ENCODE data around the gene ZSWIM9. TPM values are rescaled to one million over a fixed set of nuclear protein-coding genes. Genes with fewer than 3 reads are reported as not detected.
A peak's percentile ranks its signal among the peaks of the same experiment; 100 is the strongest.

Gene ZSWIM9
- total RNA-seq, 1 donor from 2014 or later, result 1.6 TPM

DNA sequence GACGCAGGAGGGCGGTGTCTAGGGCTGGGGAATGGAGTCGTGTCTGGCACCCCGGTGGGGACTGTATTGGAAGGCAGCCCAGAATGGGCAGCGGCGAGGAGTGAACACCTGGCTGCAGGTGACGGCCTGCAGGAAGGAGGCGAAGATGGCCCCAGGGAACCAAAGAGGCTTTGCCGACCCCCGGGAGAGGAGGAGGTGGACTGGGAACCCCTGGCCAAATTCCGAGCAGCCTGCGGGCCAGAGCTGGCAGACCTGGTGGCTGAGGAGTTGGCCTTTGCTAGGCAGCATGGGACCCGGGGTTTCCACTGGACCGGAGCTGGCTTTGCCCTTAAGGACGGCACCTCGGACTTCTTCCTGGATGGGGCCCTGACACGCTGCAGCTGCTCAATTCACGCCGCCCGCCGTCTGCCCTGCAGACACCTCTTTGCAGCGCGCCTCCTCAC is 25.9 kb downstream of the ZSWIM9 start:
- no peak overlapping the region for H3K4me3 ChIP-seq (ENCODE audit: low read depth, low read length)
- H3K36me3 ChIP-seq (ENCODE audit: control insufficient read depth, insufficient read depth, low read length), result no peaks in the 10 kb centered on the region
- H3K27me3 ChIP-seq (ENCODE audit: control insufficient read depth, insufficient read depth, low read length), result no peaks in the 10 kb centered on the region
- TF ChIP-seq, protein P1, sequence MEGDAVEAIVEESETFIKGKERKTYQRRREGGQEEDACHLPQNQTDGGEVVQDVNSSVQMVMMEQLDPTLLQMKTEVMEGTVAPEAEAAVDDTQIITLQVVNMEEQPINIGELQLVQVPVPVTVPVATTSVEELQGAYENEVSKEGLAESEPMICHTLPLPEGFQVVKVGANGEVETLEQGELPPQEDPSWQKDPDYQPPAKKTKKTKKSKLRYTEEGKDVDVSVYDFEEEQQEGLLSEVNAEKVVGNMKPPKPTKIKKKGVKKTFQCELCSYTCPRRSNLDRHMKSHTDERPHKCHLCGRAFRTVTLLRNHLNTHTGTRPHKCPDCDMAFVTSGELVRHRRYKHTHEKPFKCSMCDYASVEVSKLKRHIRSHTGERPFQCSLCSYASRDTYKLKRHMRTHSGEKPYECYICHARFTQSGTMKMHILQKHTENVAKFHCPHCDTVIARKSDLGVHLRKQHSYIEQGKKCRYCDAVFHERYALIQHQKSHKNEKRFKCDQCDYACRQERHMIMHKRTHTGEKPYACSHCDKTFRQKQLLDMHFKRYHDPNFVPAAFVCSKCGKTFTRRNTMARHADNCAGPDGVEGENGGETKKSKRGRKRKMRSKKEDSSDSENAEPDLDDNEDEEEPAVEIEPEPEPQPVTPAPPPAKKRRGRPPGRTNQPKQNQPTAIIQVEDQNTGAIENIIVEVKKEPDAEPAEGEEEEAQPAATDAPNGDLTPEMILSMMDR (IDR thresholded peaks at IDR 0.05; ENCODE audit: insufficient read depth, low read length, poor library complexity, severe bottlenecking), result no peak
- DNase-seq (ENCODE audit: low read depth), result no peak

DNA sequence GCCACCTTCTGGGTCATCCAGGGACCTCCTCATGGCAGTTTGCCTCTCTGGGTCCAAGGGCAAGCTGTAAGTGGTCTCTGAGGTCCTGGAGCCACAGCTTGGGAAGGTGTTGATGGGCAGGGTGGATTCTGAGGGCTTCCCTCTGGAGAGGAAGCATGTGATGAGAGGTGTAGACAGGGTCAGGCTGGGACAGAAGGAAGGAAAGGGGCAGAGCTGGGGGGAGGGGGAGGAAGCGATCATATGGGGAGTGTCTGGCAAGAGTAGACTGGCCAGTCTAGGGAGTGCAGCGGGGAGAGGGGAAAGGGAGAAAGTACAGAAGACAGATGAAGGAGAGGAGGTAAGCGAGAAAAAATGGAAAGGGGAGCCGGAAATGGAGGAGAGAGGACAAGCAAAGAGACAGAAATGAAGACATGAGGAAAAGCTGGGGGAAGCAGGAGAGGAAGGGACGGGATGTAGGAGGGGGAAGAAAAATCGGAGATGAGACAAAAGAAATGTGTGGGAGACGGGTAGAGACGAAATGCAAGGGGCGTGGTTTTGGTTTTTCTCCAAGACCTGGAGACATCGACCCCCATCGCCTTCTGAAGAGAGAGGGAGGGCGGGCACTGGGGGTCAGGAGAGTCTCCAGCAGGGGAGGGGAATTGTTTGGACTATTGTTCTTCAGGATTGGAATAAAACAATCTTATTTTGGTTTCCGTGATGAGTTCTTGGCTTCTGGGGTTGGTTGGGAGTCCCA is 26.6 kb downstream of the ZSWIM9 start:
- DNase-seq (ENCODE audit: low read depth), result no peak
- no peaks in the 10 kb centered on the region for H3K27me3 ChIP-seq (ENCODE audit: control insufficient read depth, insufficient read depth, low read length)
- TF ChIP-seq, protein P1 (IDR thresholded peaks at IDR 0.05; ENCODE audit: insufficient read depth, low read length, poor library complexity, severe bottlenecking), result no peak
- no peak overlapping the region for H3K4me3 ChIP-seq (ENCODE audit: low read depth, low read length)
- no peaks in the 10 kb centered on the region for H3K36me3 ChIP-seq (ENCODE audit: control insufficient read depth, insufficient read depth, low read length)

DNA sequence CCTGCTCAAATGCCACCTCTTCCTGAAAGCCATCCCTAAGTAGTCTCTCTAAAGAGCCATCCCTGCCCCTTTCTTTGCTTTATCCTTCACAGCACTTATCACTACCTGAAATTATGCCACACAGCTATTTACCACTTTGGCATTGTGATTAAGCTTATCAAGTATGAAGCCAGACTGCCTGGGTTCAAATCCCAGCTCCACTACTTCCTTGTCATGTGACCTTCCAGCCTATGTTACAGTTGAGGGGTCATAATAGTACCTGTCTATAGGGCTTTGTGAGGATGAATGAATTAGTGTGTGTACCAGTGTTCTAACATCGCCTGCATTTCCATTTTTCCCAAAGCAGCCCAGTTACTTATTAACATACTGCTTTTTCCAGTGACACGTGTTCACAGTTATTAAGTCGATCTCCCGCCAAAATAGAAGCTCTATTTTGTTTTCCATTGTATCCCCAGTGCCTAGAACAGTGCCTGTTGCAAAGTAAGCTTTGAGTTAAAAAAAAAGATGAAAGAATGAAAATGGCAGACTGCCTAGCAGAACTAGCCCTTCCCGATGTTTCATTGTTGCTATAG is 32.8 kb downstream of the ZSWIM9 start:
- H3K27me3 ChIP-seq (ENCODE audit: control insufficient read depth, insufficient read depth, low read length), result no peaks in the 10 kb centered on the region
- TF ChIP-seq, protein P1 (IDR thresholded peaks at IDR 0.05; ENCODE audit: insufficient read depth, low read length, poor library complexity, severe bottlenecking), result no peak
- no peak for DNase-seq (ENCODE audit: low read depth)
- H3K4me3 ChIP-seq (ENCODE audit: low read depth, low read length), result peak overlapping the region; percentile 66
- no peaks in the 10 kb centered on the region for H3K36me3 ChIP-seq (ENCODE audit: control insufficient read depth, insufficient read depth, low read length)

DNA sequence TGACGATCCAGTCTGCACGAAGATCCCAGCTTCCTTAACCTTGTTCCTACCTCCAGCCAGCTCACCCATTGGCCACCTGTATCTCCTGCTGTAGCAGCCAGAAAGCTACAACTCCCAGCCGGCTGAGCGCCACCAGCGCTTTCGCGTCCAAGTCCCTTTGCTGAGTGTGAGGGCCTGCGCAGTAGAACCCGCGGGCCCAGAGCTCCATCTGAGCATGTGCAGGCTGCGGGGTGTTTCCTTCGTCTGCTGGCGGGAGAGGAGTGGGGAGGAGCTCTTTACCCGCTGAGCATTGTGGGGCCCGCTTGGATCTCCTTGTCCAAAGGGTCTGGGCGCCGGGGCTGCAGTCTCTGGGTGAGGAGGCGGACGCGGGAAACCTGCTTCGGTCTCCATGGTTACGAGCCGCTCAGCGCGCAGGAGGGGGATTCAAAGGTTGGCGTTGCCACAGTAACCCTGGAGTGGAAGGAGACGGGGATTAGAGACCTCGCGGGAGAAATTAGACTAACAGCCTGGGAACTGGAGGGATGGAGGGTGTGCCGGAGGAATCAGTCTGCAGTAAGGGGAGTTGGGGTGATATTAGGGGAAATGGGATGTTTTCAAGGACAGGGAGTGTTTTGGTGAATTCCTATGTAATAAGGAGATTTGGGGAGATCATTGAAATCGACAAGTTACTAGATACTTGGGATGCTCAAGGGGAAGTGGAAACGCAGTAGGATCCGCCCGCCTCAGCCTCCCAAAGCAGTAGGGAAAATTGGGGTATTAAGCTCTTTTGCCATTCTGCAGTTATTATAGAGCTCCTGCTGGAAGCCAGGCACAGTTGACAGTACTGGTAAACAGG is 33.5 kb downstream of the ZSWIM9 start:
- Histone ChIP-seq H3K27me3 (ENCODE audit: control insufficient read depth, insufficient read depth, low read length) (no peaks in the 10 kb centered on the region), H3K36me3 (ENCODE audit: control insufficient read depth, insufficient read depth, low read length) (no peaks in the 10 kb centered on the region), H3K4me3 (ENCODE audit: low read depth, low read length) (peak overlapping the region; percentile 66)
- peak; percentile 96 for DNase-seq (ENCODE audit: low read depth)
- TF ChIP-seq, protein P1 (IDR thresholded peaks at IDR 0.05; ENCODE audit: insufficient read depth, low read length, poor library complexity, severe bottlenecking), result peak; percentile 2

GRCh38 chr19:48206397-48207093 is 36.1 kb downstream of the ZSWIM9 start:
- Histone ChIP-seq H3K4me3 (ENCODE audit: low read depth, low read length) (no peak overlapping the region), H3K36me3 (ENCODE audit: control insufficient read depth, insufficient read depth, low read length) (no peaks in the 10 kb centered on the region), H3K27me3 (ENCODE audit: control insufficient read depth, insufficient read depth, low read length) (no peaks in the 10 kb centered on the region)
- TF ChIP-seq, protein P1 (IDR thresholded peaks at IDR 0.05; ENCODE audit: insufficient read depth, low read length, poor library complexity, severe bottlenecking), result no peak
- DNase-seq (ENCODE audit: low read depth), result no peak
